Stimulated activated CD8-positive, alpha-beta memory T cell treated with anti-CD3 and anti-CD28 coated beads, Interleukin-7, amount 100 ng/mL, for 48 hours (primary cell): ENCODE results near the gene OR6S1.

Experiments used
- DNase-seq, 2 donors: peaks; one replicate each; pipeline ENCODE4 v3.0.0-alpha.2; 2020; ENCODE audit warnings: low read depth in 1 of 2; ENCODE audit errors: extremely low read depth in 1 of 2

The OR6S1 gene, protein sequence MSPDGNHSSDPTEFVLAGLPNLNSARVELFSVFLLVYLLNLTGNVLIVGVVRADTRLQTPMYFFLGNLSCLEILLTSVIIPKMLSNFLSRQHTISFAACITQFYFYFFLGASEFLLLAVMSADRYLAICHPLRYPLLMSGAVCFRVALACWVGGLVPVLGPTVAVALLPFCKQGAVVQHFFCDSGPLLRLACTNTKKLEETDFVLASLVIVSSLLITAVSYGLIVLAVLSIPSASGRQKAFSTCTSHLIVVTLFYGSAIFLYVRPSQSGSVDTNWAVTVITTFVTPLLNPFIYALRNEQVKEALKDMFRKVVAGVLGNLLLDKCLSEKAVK

DNA sequence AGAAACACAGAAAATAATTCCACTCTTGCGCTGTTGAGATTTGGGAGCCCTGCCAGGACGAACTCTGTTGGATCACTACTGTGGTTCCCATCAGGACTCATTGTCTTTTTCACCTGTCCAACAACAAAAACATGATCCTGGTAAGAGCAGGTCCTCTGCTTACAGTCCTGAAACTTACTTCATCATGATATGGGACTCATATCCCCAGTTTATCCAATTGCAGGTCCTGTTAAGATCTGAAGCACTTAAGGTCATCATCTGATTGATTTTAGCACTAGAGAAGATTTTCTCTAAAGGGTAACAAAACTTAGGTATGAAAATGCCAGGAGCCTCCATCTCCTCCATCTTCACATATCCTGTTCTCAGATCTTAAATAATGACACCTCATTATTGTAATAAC, at the start of gene OR6S1:
Gene OR6S1, minus strand, starts transcription at position 101 of the 400 bp plus-strand sequence. Its CDS starts 0 bp downstream, at position 101.
- no peak for DNase-seq

DNA sequence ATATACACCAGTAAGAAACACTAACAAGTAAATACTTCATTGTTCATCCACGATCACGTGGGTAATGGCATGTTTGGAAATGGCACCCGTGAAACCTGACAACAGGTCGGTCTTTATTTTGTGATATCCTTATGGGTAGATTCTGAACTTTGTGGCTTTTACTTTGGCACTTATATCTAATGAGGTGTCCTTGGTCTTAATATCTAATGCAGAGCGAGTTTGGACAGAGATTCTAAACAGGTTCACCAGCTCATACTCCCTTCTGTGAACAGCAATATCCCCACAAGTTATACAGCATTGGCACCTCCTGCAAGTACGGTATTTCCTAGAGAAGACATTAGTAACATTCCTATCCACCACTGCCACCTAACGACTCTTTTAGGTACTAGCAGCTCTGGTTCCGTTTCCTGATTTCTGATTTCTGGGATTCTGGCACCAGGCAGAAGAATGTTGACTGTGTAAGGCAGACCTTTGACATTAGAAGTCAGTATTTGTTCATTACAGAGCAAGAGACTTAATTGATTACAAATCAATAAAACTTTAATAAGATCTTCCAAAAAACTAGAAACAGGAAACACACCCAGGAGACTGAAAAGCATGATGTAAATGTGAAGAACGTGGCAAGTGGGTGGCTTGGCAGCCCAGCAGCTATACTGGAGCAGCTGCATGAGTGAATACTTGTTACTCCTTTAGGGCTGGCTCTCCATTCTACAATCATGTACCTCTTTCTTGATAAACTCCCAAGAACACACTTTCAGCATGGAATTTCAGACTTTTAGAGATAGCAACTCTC, 49.6 kb upstream of the OR6S1 start:
- DNase-seq, result no peak

DNA sequence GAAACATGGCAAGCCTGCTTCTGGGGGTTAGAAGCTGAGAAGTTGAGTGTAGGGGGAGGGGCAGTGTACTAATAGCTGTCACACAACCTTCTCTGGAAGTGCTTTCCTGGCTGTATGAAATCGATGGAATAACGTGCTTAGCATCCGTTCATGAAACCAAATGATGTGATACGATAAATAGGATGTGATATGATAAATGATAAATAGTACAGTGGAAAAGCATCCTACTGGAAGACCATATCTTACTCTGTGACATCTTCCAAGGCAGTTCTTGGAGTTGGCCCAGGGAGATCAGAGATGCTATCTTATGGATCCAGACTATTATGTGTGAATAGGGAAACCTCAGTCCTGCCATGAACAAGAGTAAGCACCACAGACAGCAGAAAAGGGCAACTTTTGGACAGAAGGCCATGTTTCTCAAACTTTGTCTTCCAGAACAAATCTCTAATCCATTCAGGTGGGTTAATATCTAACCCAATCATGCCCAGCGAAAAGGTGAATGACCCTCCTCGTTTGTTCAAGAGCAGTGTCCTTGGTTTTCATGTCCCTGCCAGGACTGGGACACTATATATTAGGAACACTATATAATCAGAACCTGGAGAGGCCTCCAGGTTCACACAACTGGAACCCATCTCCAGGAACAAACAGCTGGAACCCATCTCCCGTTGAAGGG, 46.8 kb upstream of the OR6S1 start, which contains the start of gene ANG:
Gene ANG, plus strand, starts transcription at position 598 of the 673 bp plus-strand sequence. CDS start 4,801 bp downstream, outside the sequence.
- no peak for DNase-seq

DNA sequence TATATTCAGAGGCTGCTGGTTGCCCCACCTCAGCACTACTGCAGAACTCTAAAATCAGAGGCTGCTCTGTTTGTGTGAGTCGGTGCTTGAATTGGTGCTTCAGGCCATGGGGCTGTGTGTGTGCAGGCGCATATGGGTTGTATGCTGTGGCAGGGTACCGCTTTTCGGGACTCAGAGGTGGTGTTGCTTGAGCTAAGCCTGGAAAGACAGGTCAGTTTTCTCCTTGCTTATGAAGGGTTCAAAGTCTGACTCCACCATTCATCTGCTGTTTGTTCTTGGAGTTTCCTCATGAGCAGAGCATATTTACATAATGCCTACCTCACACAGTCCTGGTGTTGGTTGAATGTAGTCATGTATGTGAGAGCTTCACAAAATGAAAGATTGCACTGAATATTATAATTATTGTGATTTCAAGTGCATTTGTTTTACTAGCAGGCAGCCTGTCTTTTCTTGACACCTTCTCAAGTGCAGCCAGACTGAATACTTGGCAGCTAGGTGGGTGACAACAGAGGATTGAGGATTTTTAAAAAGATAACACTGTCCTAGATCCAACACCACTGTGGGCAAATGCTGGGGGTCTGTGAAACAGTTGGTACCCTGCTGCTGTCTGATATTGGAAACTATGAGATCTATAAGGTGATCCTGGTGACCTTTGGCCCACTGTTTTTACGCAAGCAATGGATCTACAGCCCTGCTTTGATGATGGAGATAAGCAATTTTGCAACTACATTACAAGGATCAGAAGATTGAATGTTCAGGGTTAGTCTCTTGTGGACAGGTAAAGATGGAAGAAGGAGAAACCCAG, 46.1 kb upstream of the OR6S1 start:
- DNase-seq, result no peak

DNA sequence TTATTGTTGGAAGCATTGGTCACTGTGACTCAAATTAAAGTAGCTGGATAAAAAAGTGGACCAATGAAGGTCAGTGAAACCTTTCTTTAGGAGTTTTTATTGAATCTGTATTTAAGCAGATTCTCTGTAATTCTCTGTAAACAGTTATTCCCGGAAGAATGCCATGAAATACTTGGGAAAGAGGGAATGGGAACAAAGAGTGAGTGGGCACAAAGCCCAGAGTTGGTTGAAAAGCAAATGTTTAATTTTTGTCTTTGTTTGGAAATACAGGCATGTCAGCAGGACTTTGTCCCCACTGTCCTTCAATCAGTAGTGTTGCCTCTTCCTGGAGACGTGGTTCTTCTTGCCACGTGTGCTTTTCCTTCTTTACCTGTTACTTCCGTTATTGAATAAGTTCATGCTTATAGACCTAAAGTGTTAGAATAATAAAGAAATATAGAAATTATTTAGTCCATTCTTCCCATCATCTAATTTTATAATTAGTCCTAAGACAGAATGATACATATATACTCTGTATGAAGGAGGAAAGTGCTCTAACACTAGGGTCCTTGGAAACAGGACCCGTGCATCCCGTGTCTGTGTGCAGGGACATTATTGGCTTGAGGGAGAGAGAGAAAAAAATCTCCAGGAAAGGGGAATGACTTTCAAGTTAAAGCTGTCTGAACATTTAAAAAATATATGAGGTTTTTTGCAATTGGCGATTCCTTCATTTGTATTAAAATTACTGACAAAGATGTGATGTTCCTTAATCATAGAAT, 45.1 kb upstream of the OR6S1 start:
- no peak for DNase-seq

DNA sequence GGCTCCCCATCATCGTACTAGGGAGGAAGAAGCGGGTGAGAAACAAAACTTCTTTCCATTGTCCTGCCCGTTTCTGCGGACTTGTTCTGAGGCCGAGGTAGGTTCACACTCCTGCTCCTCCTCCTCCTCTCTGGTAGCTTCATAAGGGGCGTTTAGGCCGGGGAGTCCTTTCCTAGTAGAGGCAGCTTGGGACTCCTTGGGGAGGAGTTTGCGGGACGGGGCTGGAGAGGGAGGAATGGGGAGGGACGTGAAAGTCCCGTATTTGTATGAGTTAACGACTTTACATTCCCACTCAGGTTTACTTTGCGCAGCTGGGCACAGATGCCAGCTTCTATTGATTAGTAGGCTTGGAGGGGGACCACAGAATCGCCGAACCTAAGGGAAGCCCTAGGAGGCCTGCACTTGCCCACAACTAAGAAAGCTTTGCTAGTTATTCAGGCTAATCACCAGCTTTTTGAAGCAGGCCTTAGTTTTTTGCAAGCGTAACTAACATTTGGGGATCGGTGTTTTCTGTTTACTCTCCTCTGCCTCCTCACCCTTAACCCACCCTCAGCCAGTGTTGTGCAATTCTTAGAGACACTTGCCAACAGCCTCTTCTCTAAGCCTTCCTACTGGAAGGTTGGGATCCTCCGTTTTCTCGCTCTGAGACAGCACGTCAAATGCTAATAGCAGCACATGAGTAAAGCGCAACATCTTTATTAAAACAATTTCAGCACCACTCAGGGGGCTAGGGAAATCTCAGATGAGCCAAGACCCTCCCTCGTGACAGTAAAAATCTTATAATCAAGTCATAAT, 43.4 kb upstream of the OR6S1 start:
- DNase-seq, result no peak

DNA sequence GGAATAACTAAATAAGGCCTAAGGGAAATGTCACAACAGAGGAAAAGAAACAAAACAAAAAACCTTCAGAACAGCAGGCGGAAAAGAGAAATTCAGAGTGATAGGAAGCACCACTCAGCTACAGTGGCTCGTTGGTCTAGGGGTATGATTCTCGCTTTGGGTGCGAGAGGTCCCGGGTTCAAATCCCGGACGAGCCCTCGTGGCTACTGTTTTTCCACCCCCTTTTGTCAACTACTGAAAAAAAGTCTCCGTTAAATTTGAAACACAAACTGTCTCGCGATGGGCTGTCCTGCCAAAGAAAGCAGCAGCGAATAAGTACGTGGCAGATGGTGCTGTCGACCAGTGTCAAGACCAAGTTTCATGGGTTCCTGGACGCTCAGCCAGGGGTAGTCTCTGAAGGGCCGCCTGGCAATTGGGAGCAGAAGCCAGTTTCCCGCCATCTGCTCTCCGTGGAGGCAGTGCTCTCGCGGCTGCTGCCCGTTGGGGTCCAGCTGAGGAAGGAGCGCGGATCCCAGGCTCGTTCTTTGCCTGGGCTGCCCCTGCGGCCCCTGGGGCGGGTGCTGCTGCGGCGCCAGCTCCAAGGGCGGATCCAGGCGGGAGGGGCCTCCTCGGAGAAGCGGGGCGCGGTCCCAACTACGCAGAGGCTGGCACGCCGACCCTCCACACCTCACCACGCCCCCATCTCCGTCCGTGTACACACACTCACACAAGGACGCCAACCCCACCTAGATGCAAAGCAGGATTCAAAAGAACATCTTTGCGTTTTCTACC, 42.6 kb upstream of the OR6S1 start, which contains the start of gene RNASE4:
Gene RNASE4, plus strand, starts transcription at position 670 of the 771 bp plus-strand sequence. CDS start 14,812 bp downstream, outside the sequence.
- DNase-seq, result peak; percentile 58 to 66

DNA sequence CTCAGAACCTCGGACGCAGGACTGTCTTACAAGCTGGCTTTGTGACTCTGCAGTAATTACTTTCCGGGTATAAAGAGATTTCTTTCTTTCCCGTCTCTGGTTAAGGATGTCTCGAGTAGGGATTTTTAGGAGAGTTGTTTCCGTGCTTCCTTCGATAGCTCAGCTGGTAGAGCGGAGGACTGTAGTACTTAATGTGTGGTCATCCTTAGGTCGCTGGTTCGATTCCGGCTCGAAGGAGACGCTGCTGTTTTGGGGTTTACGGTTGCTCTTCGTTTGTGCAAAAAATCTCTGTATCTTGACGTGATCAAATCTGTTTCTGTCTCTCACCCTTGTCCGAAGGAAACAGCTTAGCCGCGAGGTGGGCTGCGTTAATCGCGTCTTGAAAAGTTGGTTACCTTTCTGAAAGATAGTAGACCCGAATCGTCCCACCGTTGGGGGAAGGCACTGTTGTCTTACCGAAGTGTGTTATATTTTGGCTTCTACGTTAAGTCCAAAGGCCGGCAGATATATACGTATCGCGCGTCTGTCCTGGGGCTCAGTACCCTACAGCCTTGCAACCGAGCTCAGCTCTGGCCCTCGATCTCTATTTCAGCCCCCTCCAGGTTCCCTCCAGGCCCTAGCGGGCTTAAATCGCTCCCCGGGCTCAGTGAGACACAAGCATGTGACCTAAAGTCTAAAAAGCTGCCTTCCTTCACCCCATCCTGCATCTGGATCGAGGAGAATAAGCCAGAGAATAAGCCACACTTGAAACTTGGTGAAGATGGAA, 41.8 kb upstream of the OR6S1 start:
- peak; percentile 58 to 72 for DNase-seq

DNA sequence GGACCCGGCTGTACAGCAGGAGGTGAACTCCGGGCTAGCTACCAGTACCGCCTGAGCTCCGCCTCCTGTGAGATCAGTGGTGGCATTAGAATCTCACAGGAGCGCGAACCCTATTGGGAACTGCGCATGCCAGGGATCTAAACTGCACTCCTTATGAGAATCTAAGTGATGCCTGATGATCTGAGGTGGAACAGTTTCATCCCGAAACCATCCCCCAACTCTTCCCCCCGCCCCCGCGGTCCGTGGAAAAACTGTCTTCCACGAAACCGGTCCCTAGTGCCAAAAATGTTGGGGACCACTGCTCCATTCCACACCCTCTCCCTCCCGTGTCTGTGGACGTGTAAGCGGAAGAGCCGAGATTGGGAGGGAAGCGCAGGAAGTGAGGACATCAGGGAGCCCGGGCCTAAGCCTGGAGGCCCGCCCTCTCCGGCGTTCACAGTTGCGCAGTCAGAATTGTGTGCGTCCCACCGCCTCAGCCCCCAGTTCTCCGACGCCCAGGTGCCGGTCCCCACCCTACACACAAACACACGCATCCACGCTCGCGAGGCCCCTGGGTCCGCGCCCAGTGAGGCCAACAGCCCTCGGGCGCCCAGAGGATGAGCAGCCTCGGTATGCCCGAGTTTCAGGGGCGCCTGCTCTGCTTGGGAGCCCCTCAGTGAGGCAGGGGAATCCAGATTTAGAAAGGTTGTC, 41.1 kb upstream of the OR6S1 start:
- DNase-seq, result peak; percentile 62 to 73

DNA sequence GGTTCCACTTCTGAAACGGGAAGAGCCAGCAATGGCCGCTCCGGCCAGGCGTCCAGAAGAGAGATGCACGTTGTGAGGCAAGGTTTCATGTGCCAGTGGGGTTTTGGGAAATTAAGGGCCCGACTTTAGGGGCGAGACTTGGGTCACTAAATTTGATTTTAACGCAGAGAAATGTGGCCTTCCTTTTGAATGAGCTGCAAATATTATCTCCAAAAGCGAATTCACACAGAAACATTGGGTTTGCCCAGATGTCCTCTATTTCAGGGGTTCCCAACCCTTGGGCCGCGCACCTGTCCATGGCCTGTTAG, 40.6 kb upstream of the OR6S1 start:
- no peak for DNase-seq

DNA sequence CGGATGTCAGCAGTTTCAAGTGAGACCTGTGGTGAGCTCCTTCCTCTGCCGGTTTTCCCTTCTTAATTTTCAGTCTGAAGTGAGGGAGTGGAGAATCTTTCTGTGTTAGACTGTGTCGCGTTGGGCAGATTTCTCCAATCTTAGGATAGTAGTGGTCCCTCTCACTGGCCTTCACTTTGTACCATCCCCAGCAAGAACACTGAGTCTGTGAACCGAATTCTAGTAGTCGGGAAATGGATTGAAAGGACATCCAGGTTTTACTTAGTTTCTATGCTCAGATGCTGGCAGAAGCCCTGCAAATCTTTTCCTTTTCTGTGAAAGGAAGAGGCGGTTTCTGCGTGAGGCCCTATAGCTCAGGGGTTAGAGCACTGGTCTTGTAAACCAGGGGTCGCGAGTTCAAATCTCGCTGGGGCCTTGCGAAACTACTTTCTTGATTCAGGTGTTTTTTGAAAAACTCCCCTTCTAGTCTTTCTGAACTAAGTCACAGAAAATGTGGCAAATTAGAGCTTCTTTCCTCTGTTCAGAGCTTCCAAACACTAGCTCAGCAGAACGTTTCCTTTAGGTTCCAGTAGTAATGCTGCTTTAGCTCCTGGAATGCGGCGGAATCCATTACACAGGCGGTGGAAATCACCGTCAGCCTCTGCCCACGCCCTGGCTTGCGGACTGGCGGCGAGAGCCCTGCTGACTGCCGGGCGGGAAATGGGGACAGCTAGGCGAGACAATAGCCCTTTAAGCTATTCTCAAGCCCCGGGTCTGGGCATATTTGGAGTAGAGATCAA, 40.0 kb upstream of the OR6S1 start:
- DNase-seq, result peak; percentile 72 to 81

DNA sequence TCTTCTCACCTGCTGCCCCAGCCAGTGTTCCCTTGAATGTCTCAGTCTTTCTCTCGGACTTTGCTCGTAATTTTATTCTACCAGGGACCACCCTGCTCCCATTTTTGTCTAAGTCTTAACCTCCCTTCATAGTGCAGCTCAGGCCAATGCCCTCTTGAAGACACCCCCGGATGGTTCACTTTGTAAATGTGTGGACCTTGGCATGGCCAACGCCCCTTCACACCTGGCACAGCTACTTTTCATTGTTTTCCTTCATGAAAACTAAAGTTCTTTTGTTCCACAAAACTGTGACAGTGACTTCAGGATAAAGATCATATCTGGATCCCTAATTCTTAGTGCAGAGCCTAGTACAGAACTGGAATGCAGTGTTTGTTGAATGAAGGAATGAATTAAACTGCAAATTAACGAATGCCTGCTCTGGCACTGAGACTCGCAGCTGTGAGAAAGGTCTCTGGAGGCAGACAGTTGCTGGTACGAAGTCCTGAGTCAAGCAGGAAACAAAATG, 39.4 kb upstream of the OR6S1 start:
- DNase-seq, result no peak

DNA sequence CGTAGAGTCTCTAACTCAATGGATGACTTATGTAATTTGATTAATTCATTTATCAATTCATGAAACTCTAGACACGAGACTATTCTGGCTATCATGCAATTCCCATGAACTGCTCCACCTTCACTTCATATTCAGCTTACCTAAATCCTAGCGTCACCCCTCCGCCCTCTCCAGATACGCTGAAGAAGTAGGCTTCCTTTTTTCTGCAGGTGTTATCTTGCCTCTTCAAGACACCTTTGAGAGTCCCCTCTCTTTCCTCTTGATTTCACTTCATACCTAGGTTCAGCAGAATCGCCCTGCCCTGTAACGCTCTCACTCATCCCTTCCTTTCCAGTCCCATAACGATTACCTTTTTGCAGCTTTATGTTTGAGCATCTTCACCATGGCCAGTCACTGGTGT, 38.9 kb upstream of the OR6S1 start:
- no peak for DNase-seq

DNA sequence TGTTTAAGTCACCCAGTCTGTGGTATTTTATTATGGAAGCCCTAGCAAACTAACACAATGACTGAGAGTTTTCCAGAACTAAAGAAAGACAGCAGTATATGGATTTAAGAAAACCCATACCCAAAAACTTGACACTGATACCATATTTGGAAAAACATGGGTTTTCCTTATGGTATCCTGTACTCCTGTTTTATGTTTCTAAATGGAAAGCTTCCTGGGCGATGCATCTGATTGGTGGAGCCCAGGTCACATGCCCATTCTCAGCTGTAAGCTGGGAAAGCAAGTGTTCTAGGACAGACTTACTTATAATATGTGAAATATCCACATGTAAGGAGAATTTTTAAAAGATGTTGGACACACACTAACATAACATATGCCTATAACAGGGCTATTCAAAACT, 38.4 kb upstream of the OR6S1 start:
- DNase-seq, result no peak

DNA sequence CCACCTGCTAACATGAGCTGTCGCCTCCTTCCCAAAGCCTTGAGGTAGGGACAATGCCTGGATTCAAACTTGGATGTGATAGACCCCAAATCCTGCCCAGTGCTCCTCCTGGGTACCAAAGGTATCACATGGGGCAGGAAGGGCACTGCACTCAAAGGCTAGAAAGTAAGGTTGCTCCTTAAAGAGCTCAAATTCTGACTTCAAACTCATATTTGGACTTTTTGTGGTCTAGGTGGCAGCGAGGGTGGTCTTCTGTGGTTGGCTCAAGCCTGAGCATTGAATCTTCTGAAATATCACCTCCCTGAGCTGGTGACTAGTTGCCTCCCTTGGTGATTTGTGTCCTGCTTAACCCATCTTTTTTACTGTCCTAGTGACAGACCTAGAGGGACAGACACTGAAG, 34.6 kb upstream of the OR6S1 start:
- DNase-seq, result no peak

DNA sequence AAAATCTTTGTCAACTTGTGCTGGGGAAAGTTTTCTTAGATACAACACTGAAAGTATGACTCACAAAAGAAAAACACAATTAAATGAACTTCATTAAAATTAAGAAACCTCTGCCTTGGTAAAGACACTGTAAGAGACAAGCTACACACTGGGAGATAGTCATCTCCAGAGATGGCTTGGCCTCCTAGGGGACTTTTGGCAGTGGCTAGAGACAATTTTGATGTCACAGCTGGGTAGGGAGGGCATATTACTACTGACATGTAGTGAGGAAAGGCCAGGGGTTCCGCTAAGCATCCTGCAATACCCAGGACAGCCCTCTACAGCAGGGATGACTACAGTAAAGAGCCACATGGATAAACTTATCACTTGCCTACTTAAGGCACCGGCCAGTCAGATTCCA, 34.2 kb upstream of the OR6S1 start:
- no peak for DNase-seq
